T-helper 1 cell treated with Interleukin-12 subunit alpha and Interleukin-12 subunit beta and Interleukin-4 antibody, amounts not matched to agents 30 μg/mL and 1 μg/mL, for 36 hours (primary cell): Measurements from ENCODE around the gene DUSP2.

Experiments
- H3K27ac Mint-ChIP-seq: one replicate; pipeline ENCODE4 v1.8.0; 2021; ENCODE audit warnings: mild to moderate bottlenecking, mixed read lengths
- H3K27me3 Mint-ChIP-seq: one replicate; pipeline ENCODE4 v1.8.0; 2021; ENCODE audit warnings: low read depth, mixed read lengths
- H3K36me3 Mint-ChIP-seq: one replicate; pipeline ENCODE4 v1.8.0; 2021; ENCODE audit warnings: low read depth, mixed read lengths
- H3K4me1 Mint-ChIP-seq: one replicate; pipeline ENCODE4 v1.8.0; 2021; ENCODE audit warnings: low read depth, mixed read lengths
- H3K4me3 Mint-ChIP-seq: one replicate; pipeline ENCODE4 v1.8.0; 2021; ENCODE audit warnings: mild to moderate bottlenecking, moderate library complexity, mixed read lengths
- H3K9me3 Mint-ChIP-seq: one replicate; pipeline ENCODE4 v1.8.0; 2021; ENCODE audit warnings: mixed read lengths

Gene DUSP2

DNA sequence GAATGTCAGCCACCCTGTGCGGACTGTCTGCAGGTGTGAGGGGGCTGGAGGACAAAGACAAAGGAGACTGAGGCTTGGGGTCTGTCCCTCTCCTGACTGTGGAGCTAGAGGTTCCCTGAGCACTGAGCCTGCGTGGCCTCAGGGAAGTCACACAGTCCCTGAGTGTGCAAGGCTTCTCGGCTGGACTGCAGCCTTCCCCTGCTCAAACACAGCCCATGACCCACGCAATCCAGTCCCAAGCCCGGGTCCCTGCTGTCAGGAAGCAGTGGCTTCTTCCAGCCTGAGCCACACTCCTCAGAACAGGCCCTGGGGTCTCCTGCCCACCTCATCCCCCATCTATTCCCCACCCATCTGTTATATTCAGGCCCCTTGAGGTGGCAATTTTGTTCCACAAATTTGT, 9.6 kb downstream of the DUSP2 start:
- H3K4me3 Mint-ChIP-seq: no peak overlapping the region
- H3K27me3 Mint-ChIP-seq: no peaks in the 10 kb centered on the region
- H3K4me1 Mint-ChIP-seq: peaks cover 17% of the 10 kb centered on the region
- H3K36me3 Mint-ChIP-seq: no peaks in the 10 kb centered on the region
- no peak overlapping the region for H3K27ac Mint-ChIP-seq
- no peaks in the 10 kb centered on the region for H3K9me3 Mint-ChIP-seq

DNA sequence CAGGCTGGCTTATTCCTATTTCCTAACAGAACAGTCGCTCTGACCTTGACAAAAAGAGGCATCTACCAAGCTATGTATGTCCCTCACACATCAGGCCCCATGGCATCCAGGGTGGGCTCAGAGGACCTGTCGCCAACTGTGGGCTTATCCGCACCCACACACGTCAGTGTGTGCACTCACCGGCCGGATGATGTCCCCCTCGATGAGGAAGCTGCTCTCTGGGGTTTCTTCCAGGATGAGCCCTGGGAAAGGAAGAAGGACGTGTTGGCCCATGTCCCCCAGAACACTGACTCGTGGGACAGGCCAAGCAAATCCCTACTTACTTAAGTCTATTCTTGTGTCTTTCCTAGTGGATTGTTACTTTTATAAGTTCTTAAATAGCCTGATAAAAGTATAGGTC, 10.1 kb downstream of the DUSP2 start:
- Mint-ChIP-seq H3K27me3 (no peaks in the 10 kb centered on the region), H3K36me3 (no peaks in the 10 kb centered on the region), H3K27ac (no peak overlapping the region), H3K4me1 (peaks cover 17% of the 10 kb centered on the region), H3K9me3 (no peaks in the 10 kb centered on the region), H3K4me3 (no peak overlapping the region)

DNA sequence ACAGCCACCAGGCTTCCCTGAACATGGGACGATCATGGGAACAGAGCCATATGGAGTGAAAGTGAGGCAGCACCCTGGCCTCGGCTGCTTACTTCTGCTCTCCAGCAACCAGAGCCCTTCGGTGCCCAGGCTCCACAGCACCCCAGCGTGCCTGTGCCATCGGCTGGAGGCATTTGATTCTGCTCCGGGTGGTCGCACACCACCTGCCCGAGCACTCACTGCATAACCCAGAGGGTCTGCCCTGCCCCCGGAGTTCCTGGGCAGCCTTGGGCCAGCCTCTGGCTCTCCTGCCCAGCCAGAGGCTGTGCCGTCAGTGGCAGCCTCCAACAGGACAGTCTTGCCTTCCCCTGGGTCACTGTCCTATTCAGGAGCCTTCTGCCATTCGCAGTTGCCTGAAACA, 10.8 kb downstream of the DUSP2 start:
- no peak overlapping the region for H3K4me3 Mint-ChIP-seq
- H3K27me3 Mint-ChIP-seq: no peaks in the 10 kb centered on the region
- H3K27ac Mint-ChIP-seq: no peak overlapping the region
- no peaks in the 10 kb centered on the region for H3K36me3 Mint-ChIP-seq
- H3K4me1 Mint-ChIP-seq: peaks cover 17% of the 10 kb centered on the region
- no peaks in the 10 kb centered on the region for H3K9me3 Mint-ChIP-seq

DNA sequence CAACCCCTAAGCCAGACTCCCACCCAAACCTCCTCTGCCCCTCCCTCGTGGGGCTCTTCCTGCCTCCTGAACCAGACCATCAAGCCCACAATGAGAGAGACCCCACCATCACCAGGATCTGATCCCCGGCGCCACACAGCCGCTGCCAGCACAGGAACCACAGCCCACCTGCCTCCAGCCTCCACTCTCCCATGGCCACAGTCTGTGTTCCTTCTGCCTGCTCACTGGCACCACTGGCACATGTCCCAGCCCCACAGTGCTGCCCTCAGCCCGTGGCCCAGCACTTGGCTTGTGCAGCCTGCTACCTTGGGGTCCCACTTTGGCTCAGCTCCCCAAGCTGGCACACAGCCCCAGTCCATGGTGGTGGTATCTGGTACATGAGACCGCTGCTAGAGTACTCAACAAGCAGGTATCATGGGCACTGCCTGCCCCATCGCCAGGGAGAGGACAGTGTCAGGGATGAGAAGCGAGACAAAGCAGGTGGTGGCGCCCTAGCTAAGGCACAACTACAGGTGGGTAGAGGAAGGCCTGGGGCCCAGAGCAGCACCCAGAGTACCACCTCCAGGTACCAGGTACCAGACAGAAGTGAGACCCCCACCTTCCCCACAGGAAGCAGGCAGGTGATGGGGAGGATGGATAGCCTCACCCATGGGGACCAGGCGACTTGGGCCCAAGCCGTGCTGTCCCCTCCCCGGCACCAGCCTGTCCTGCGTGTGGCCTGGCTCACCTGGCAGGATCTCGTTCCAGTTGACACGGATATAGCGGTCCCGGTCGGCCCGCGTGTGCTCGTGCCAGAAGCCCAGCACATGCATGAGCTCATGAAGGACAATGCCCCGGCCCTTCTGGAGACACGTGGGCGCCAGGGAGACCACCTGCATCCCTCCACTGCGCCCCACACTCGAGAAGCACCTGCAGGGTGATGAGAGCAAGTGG, 13.2 kb downstream of the DUSP2 start:
- peak overlapping the region; percentile 31 for H3K27ac Mint-ChIP-seq
- H3K4me1 Mint-ChIP-seq: peaks cover 10% of the 10 kb centered on the region
- no peak overlapping the region for H3K4me3 Mint-ChIP-seq
- H3K36me3 Mint-ChIP-seq: no peaks in the 10 kb centered on the region
- no peaks in the 10 kb centered on the region for H3K27me3 Mint-ChIP-seq
- no peaks in the 10 kb centered on the region for H3K9me3 Mint-ChIP-seq

DNA sequence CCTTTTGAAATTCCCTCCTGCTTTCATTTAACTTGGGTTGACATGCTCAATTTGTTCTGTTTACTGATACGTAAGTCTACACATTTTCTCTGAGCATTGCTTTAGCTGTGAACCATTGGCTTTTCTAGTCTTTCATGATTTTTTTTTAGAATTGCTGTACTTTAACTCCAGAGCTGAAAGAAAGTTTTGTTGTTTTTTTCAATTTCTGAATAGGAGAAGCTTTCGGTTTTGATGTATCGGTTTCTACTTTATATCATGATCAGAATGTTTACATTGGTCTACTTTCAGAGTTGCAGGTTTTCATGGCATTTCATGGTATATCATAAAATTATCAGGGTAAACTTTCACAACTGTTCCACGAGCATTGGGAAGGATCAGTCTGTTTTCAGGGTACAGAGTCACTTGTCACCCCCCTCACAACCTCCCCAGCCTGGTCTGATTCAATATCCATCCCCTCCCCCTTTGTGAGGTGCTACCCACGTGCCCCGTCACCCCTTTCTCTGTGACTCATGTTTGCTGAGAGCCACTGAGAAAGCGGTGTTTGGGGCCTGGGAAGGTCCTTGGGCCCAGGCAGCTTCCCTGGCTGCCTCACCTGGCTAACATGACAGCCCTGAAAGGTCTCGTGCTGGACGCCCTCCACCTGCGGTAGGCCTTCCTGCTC, 14.0 kb downstream of the DUSP2 start:
- Mint-ChIP-seq H3K27me3 (no peaks in the 10 kb centered on the region), H3K4me3 (no peak overlapping the region), H3K4me1 (peaks cover 10% of the 10 kb centered on the region), H3K36me3 (no peaks in the 10 kb centered on the region), H3K9me3 (no peaks in the 10 kb centered on the region), H3K27ac (peak overlapping the region; percentile 63)

DNA sequence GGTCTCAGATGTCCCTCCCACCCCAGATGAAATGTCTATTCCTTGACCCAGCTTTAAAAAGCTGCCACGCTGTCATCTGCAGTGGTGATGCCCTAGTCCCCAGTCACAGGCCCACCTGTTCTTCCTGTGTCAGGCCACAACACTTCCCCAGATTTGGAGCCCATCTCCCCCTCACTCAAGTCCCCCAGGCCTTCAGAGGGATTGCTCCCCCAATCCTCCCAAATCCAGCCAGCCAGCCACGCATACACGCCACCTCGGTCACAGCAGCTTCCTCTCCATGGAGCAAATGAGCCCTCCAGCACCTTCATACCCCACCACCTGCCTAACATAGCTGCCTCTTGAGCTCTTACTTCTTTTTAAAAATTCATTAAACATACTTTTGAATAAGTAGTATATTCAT, 14.8 kb downstream of the DUSP2 start:
- H3K27ac Mint-ChIP-seq: no peak overlapping the region
- no peak overlapping the region for H3K4me3 Mint-ChIP-seq
- no peaks in the 10 kb centered on the region for H3K9me3 Mint-ChIP-seq
- no peaks in the 10 kb centered on the region for H3K27me3 Mint-ChIP-seq
- peaks cover 10% of the 10 kb centered on the region for H3K4me1 Mint-ChIP-seq
- no peaks in the 10 kb centered on the region for H3K36me3 Mint-ChIP-seq

DNA sequence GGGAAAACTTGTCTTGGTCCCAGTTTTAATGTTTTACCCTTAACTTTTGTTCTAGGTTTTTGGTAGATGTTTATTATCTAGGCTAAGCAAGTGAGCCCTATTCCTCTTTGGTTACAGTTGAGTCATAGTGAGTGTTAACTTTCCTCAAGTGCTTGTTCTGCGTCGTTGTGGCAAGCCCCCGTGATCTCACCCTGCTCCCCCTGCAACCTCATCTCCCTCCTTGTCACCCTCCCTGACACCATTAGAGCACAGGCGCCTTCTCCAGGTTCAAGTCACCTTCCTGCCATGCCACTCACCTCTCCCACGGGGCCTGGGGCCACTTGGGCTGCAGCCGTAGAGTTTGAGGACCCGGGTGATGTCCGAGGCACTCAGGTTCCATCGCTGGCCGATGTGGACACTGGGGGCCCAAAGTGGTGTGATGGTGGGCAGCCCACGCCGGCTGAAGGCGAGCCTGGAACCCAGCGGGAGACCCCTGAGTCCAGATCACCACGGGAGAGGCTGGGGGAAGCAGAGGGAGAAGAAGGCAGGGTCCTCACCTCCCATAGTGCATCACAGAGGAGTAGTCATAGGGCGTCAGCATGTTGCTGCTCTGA, 15.6 kb downstream of the DUSP2 start:
- Mint-ChIP-seq H3K27me3 (peaks cover 8% of the 10 kb centered on the region), H3K27ac (peak overlapping the region; percentile 50), H3K36me3 (no peaks in the 10 kb centered on the region), H3K4me1 (peaks cover 10% of the 10 kb centered on the region), H3K9me3 (no peaks in the 10 kb centered on the region), H3K4me3 (no peak overlapping the region)

DNA sequence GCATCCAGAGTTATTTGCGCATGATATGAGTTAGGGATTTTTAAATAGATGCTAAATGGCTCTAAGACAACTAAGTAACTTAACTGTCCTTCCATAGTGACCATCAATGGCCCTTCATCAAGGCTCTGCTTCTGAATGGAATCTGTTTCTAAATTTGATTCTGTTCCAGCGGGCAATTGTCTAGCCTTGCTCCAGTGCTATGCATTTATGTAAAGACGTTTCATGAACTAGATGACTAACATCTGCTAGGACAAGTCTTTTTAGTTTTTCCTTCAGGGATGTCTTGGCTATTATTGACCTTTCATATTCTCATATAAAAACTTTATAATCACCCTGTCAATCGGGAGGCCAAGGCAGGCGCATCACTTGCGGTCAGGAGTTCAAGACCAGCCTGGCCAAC, 16.8 kb downstream of the DUSP2 start:
- peaks cover 11% of the 10 kb centered on the region for H3K27me3 Mint-ChIP-seq
- no peaks in the 10 kb centered on the region for H3K36me3 Mint-ChIP-seq
- H3K4me1 Mint-ChIP-seq: peaks cover 10% of the 10 kb centered on the region
- no peaks in the 10 kb centered on the region for H3K9me3 Mint-ChIP-seq
- H3K4me3 Mint-ChIP-seq: no peak overlapping the region
- H3K27ac Mint-ChIP-seq: no peak overlapping the region

DNA sequence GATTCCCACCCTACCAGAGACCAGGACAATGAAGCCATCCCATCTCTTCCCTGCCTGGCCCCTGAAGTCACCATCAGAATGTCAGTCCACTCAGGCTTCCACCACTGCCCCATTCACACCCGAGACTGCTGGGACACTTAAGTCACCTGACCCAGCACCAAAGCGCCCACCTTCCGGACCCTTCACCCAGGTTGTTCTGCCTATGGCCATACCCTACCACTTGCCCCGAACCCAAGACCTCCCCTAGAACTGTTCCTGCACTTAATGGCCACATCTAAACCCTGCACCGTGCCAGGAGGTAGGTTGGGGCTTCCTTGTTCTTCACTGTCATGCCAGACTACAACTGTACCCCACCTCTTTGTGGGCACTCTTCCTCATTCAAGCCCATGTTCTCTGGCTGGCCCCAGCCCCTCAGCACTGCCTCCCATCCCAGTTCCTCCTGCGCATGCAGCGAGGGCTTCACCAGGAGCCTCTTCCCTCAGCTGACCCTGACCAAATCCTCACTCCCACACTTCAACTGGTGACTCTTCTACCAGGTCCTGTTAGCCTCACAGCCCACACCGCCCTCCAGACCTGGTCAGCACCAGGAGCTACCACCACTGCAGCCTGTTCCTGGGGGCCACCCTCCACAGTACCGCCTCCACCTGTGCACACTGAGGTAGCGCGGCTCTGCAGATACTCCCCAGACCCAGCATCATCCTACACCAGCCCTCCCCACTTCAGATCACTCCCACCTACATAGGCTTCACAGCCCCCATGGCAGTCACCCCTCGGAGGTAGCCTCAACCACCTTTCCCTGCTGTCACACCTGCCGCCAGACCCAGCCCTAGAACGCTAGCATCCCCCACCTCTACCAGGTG, 20.6 kb downstream of the DUSP2 start:
- Mint-ChIP-seq H3K36me3 (no peaks in the 10 kb centered on the region), H3K9me3 (no peaks in the 10 kb centered on the region), H3K27ac (no peak overlapping the region), H3K27me3 (peaks cover 36% of the 10 kb centered on the region), H3K4me1 (peaks cover 6% of the 10 kb centered on the region), H3K4me3 (no peak overlapping the region)

DNA sequence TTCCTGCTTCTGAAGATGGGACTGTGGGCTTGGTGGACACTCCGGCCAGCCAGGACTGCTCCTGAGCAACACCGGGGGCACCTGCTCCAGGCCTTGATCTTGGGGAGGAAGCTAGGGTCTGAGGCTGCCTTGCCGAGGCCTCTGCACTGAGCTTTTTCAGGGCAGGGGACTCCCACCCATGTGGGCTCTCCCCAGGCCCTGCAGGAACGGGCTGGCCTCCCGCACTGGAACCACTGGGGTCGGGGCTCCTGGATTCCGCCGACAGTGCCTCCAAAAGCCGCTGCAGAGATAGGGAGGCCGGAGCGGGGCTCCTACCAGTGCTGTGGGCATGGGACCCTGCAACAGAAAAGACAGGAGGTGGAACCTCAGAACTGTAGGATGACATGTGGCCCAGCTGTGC, 21.3 kb downstream of the DUSP2 start:
- Mint-ChIP-seq H3K27ac (no peak overlapping the region), H3K4me3 (no peak overlapping the region), H3K27me3 (peaks cover 43% of the 10 kb centered on the region), H3K36me3 (no peaks in the 10 kb centered on the region), H3K9me3 (no peaks in the 10 kb centered on the region), H3K4me1 (peaks cover 6% of the 10 kb centered on the region)

DNA sequence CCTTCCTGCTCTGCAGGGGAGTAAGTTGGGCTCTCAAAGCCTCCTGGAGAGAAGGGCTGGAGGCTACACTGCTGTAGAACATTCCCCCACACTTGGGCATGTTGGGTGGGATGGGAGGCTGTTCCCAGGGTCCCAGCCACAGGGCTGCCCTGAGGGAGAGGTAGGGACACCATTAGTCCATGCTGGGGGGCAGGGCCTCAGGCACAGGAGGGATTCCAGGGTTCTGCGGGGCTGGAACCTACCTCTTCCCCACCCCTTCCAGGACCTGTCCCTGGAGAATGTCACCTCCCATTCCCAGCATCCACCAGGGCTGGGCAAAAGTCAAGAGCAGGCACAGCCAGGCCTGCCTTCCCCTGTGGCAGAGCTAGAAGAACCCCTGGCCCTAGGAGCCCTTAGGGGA, 21.9 kb downstream of the DUSP2 start:
- Mint-ChIP-seq H3K4me1 (peaks cover 6% of the 10 kb centered on the region), H3K36me3 (no peaks in the 10 kb centered on the region), H3K27me3 (peaks cover 49% of the 10 kb centered on the region), H3K27ac (no peak overlapping the region), H3K4me3 (no peak overlapping the region), H3K9me3 (no peaks in the 10 kb centered on the region)

DNA sequence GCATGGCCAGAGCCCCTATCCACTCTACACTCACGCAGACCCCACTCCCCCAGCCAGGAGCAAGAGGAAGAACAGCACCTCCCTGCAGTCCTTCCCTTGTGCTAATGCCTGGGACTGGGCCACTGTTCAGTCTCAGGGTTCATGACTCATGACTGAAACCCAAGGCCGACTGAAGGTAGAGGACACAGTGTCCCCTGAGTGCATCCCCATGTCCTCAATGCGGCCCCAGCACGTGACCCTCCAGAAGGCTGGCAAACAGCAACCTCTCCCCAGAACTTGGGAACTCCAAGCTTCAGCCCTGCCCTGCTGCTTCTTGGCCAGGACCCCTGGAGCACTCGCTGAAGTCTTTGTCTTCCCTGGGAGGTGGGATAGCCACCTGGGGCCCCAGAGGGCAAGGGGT, 22.8 kb downstream of the DUSP2 start:
- Mint-ChIP-seq H3K4me3 (no peak overlapping the region), H3K9me3 (no peaks in the 10 kb centered on the region), H3K27ac (no peak overlapping the region), H3K36me3 (no peaks in the 10 kb centered on the region), H3K27me3 (peaks cover 53% of the 10 kb centered on the region), H3K4me1 (peaks cover 7% of the 10 kb centered on the region)

DNA sequence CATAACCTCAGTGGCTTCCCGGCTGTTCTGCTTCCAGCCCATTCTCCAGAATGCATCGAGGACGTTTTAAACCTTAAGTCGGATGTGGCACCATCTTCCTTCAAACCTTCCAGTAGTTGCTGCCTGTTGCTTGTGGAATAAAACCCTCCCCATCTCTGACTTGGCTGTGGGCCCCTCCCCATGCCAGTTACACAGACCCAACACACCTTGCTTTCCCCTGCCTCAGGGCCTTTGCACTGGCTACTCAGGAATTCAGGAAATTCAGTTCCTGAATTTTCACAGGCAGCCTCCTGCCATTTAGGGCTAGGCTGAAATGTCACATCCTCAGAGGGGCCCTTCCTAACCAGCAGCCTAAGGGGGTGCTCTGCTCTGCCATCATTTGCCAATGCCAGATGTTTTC, 23.8 kb downstream of the DUSP2 start:
- Mint-ChIP-seq H3K4me3 (no peak overlapping the region), H3K27me3 (peaks cover 53% of the 10 kb centered on the region), H3K9me3 (no peaks in the 10 kb centered on the region), H3K36me3 (no peaks in the 10 kb centered on the region), H3K4me1 (peaks cover 9% of the 10 kb centered on the region), H3K27ac (no peak overlapping the region)

DNA sequence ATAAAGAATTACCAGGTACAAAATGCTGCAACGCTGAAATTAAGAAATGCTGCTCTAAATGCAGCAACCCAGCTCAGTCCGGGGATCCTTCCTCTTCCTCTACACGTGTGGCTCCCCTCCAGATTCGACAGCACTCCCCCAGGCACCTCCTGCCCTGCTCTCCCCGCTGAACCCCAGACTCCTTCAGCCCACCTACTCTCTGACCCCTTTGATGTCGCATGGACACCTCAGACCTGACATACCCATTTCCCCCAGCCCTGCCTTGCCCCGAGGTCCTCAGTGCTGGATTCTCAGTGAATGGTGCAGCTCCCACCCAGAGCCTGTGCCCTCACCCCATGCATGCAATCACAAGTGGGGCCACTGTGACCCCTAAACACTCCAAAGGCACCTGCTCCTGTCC, 24.2 kb downstream of the DUSP2 start:
- Mint-ChIP-seq H3K4me1 (peaks cover 9% of the 10 kb centered on the region), H3K36me3 (no peaks in the 10 kb centered on the region), H3K4me3 (no peak overlapping the region), H3K27ac (no peak overlapping the region), H3K9me3 (no peaks in the 10 kb centered on the region), H3K27me3 (peaks cover 54% of the 10 kb centered on the region)
